WTC11 (cell line): ENCODE results near the gene ATPAF2. TPM values are rescaled to one million over a fixed set of nuclear protein-coding genes. Genes with fewer than 3 reads are reported as not detected.

Experiments used
- ATAC-seq: fragments of 200-7000 bp; cut with Tn5 transposase; 2 replicates; pipeline ENCODE4 v1.10.0; 2021; ENCODE audit warnings: mild to moderate bottlenecking, moderate library complexity
- CTCF ChIA-PET: fragments of 300-600 bp; sonication (Branson Sonifier 250); formaldehyde crosslinking; loops from one replicate; lab custom pipeline; 2021; ENCODE audit warnings: antibody characterized with exemption; lab: Charles Lee
- POLR2A ChIA-PET: fragments of 350-600 bp; sonication (Branson Sonifier 250); formaldehyde crosslinking; loops from one replicate; lab custom pipeline; 2021; ENCODE audit warnings: antibody characterized with exemption; lab: Charles Lee
- DNase-seq: peaks from one replicate; pipeline ENCODE4 v3.0.0; 2021; ENCODE audit warnings: low spot score
- H3K27ac Mint-ChIP-seq: 2 replicates; pipeline ENCODE4 v1.8.0; 2021; ENCODE audit warnings: mixed read lengths
- H3K27me3 Mint-ChIP-seq: 2 replicates; pipeline ENCODE4 v1.8.0; 2021; ENCODE audit warnings: low read depth, mild to moderate bottlenecking, moderate library complexity, mixed read lengths
- H3K36me3 Mint-ChIP-seq: 2 replicates; pipeline ENCODE4 v1.8.0; 2021; ENCODE audit warnings: mixed read lengths
- H3K4me1 Mint-ChIP-seq: 2 replicates; pipeline ENCODE4 v1.8.0; 2022; ENCODE audit warnings: mixed read lengths
- H3K4me3 Mint-ChIP-seq: 2 replicates; pipeline ENCODE4 v1.8.0; 2021; ENCODE audit warnings: mild to moderate bottlenecking, moderate library complexity, mixed read lengths
- H3K9me3 Mint-ChIP-seq: 2 replicates; pipeline ENCODE4 v1.8.0; 2021; ENCODE audit warnings: mixed read lengths
- ELF4 ChIP-seq: sonication (generic); formaldehyde crosslinking; IDR thresholded peaks from 2 replicates; pipeline ENCODE4 v1.8.1; 2022; ENCODE audit warnings: low read depth, mild to moderate bottlenecking, moderate library complexity, missing genetic modification reagents
- ETV6 ChIP-seq: sonication (generic); formaldehyde crosslinking; IDR thresholded peaks from 2 replicates; pipeline ENCODE4 v1.8.1; 2022; ENCODE audit warnings: mild to moderate bottlenecking, missing genetic modification reagents
- FOXK1 ChIP-seq: sonication (generic); formaldehyde crosslinking; IDR thresholded peaks from 2 replicates; pipeline ENCODE4 v1.8.0; 2022; ENCODE audit warnings: mild to moderate bottlenecking, moderate library complexity, missing genetic modification reagents
- FOXP1 ChIP-seq: sonication (generic); formaldehyde crosslinking; IDR thresholded peaks from 2 replicates; pipeline ENCODE4 v1.8.0; 2022; ENCODE audit warnings: missing genetic modification reagents, mild to moderate bottlenecking, moderate library complexity, borderline replicate concordance
- GTF2I ChIP-seq: fragments of 250-450 bp; sonication (Bioruptor Pico); conservative IDR thresholded peaks from 2 replicates; pipeline ENCODE4 v1.4.0; 2021; ENCODE audit warnings: mild to moderate bottlenecking
- IRF2 ChIP-seq: sonication (generic); formaldehyde crosslinking; IDR thresholded peaks from 2 replicates; pipeline ENCODE4 v1.8.0; 2022; ENCODE audit warnings: low read depth, missing genetic modification reagents, borderline replicate concordance
- KAT7 ChIP-seq: sonication (generic); formaldehyde crosslinking; IDR thresholded peaks from 2 replicates; pipeline ENCODE4 v1.8.1; 2023; ENCODE audit warnings: missing genetic modification reagents, mild to moderate bottlenecking, borderline replicate concordance
- NR2C2 ChIP-seq: sonication (generic); formaldehyde crosslinking; IDR thresholded peaks from 2 replicates; pipeline ENCODE4 v1.8.0; 2022; ENCODE audit warnings: mild to moderate bottlenecking, missing genetic modification reagents
- OVOL2 ChIP-seq: fragments of 250-450 bp; sonication (Bioruptor Pico); IDR thresholded peaks from 2 replicates; pipeline ENCODE4 v1.9.0; 2021; ENCODE audit warnings: mild to moderate bottlenecking, borderline replicate concordance
- TEAD4 ChIP-seq: sonication (generic); formaldehyde crosslinking; IDR thresholded peaks from 2 replicates; pipeline ENCODE4 v1.8.0; 2022; ENCODE audit warnings: mild to moderate bottlenecking, missing genetic modification reagents
- ZNF232 ChIP-seq: sonication (generic); formaldehyde crosslinking; IDR thresholded peaks from 2 replicates; pipeline ENCODE4 v1.8.0; 2022; ENCODE audit warnings: mild to moderate bottlenecking, missing genetic modification reagents
- ZNF263 ChIP-seq: sonication (generic); formaldehyde crosslinking; IDR thresholded peaks from 2 replicates; pipeline ENCODE4 v1.8.1; 2022; ENCODE audit warnings: low read depth, mild to moderate bottlenecking, moderate library complexity, missing genetic modification reagents
- total RNA-seq: library from RNA; stranded (reverse); gene quantifications from 3 replicates; pipeline ENCODE4 v1.2.3, GENCODE V29; 2021
- TF ChIP-seq, protein P1 (sequence below): fragments of 200-600 bp; IDR thresholded peaks from 2 replicates; pipeline ENCODE4 v1.8.0; 2022; ENCODE audit warnings: antibody characterized with exemption
- TF ChIP-seq, protein P2 (sequence below): sonication (generic); formaldehyde crosslinking; IDR thresholded peaks from 2 replicates; pipeline ENCODE4 v1.8.0; 2022; ENCODE audit warnings: mild to moderate bottlenecking, missing genetic modification reagents
- TF ChIP-seq, protein P3 (sequence below): sonication (generic); formaldehyde crosslinking; IDR thresholded peaks from 2 replicates; pipeline ENCODE4 v1.8.1; 2023; ENCODE audit warnings: mild to moderate bottlenecking, missing genetic modification reagents, moderate library complexity
- TF ChIP-seq, protein P4 (sequence below): sonication (generic); formaldehyde crosslinking; IDR thresholded peaks from 2 replicates; pipeline ENCODE4 v1.8.1; 2023; ENCODE audit warnings: mild to moderate bottlenecking, missing genetic modification reagents, moderate library complexity
- TF ChIP-seq, protein P5 (sequence below): sonication (generic); formaldehyde crosslinking; IDR thresholded peaks from 2 replicates; pipeline ENCODE4 v1.8.1; 2023; ENCODE audit warnings: mild to moderate bottlenecking, missing genetic modification reagents
- TF ChIP-seq, protein P6 (sequence below): fragments of 250-450 bp; sonication (Bioruptor Pico); IDR thresholded peaks from 2 replicates; pipeline ENCODE4 v2.1.2; 2022; ENCODE audit warnings: mild to moderate bottlenecking, moderate library complexity
- TF ChIP-seq, protein P7 (sequence below): sonication (generic); formaldehyde crosslinking; IDR thresholded peaks from 2 replicates; pipeline ENCODE4 v1.8.1; 2022; ENCODE audit warnings: mild to moderate bottlenecking, missing genetic modification reagents, moderate library complexity, borderline replicate concordance

Gene ATPAF2
- total RNA-seq, 1 experiment from 2014 or later: 33.5 TPM

DNA sequence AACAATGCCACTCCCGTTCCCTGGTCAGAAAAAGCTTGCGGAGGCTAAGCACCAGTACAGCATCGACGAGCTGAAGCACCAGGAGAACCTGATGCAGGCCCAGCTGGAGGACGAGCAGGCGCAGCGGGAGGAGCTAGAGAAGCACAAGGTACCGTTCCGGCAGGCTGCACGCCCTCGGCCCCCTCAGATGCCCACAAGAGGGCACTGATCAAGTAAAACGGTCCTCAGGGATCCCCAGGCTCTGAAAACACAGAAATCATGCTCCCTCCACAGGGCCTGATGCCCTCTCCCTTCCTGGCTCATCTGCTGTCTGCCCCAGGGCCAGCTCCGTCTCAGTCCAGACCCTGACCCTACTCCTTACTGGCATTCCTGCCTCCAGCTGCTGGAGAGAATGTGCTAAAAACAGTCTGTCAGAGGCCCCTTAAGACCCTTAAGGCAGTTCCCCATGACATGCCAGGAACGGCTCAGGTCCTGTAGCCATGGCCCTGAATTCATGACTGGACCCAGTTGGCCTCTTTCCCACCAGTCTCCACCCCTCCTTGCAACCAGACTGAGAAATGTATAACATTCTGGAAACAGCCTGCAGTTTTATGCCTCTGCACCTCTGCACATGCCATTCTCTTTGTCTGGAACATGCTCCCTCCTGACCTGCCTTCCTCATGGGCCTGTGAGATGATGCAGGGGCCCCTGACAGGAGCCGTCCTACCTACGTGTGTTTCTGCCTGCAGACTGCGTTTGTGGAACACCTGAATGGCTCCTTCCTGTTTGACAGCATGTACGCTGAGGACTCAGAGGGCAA, 44.5 kb downstream of the ATPAF2 start:
- peak; percentile 16; the same call in 1 of the 2 replicates for TF ChIP-seq ETV6
- TF ChIP-seq, protein P1, sequence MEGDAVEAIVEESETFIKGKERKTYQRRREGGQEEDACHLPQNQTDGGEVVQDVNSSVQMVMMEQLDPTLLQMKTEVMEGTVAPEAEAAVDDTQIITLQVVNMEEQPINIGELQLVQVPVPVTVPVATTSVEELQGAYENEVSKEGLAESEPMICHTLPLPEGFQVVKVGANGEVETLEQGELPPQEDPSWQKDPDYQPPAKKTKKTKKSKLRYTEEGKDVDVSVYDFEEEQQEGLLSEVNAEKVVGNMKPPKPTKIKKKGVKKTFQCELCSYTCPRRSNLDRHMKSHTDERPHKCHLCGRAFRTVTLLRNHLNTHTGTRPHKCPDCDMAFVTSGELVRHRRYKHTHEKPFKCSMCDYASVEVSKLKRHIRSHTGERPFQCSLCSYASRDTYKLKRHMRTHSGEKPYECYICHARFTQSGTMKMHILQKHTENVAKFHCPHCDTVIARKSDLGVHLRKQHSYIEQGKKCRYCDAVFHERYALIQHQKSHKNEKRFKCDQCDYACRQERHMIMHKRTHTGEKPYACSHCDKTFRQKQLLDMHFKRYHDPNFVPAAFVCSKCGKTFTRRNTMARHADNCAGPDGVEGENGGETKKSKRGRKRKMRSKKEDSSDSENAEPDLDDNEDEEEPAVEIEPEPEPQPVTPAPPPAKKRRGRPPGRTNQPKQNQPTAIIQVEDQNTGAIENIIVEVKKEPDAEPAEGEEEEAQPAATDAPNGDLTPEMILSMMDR: peak; percentile 42; the same call in 1 of the 2 replicates
- TF ChIP-seq TEAD4 (CRISPR knock-in tag): no peak
- TF ChIP-seq, protein P2, sequence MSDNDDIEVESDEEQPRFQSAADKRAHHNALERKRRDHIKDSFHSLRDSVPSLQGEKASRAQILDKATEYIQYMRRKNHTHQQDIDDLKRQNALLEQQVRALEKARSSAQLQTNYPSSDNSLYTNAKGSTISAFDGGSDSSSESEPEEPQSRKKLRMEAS (CRISPR knock-in tag): 0 out of 2 replicates have a peak, but pooled peaks have one; percentile 44
- TF ChIP-seq FOXP1 (CRISPR knock-in tag): no peak
- Mint-ChIP-seq H3K36me3 (no peaks in the 10 kb centered on the region), H3K9me3 (no peaks in the 10 kb centered on the region), H3K27ac (no peak overlapping the region), H3K4me3 (no peak overlapping the region), H3K4me1 (no peaks in the 10 kb centered on the region), H3K27me3 (no peaks in the 10 kb centered on the region)
- DNase-seq (peak; percentile 81), ATAC-seq (peak; percentile 96)
- POLR2A ChIA-PET: interaction anchor here (0.9 kb wide), 1 partner anchor 55 kb away, joined by 5 read pairs; no protein-coding TSS in a partner anchor
- CTCF ChIA-PET: interaction anchor here (0.6 to 3.2 kb wide), 33 partner anchors 9 to 223 kb away, joined by 3 to 50 read pairs (median 5); partner anchors contain the start of genes DRC3 and TOM1L2

DNA sequence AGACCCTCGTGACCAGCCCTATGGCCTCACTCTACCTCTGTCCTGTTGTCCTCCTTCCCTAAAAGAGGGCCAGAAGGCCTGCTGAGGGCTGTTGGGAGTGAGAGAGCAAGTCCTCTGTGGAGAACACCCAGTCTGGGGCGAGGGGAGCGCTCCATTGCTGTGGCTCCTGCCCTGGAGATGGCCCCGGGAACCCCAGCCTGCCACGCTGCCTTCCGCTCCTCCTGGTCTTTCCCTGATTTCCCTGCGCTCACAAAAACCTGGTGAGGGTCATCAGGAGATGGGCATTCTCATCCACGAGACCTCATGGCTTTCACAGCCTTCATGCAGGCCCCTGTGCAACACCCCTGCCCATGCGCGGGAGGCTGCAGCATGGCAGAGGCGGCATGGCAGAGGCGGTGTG, 45.1 kb downstream of the ATPAF2 start:
- POLR2A ChIA-PET: interaction anchor here (0.9 kb wide), 1 partner anchor 56 kb away, joined by 5 read pairs; no protein-coding TSS in a partner anchor
- Mint-ChIP-seq H3K4me3 (no peak overlapping the region), H3K4me1 (no peaks in the 10 kb centered on the region), H3K36me3 (no peaks in the 10 kb centered on the region), H3K9me3 (no peaks in the 10 kb centered on the region), H3K27me3 (no peaks in the 10 kb centered on the region), H3K27ac (no peak overlapping the region)
- CTCF ChIA-PET: interaction anchor here (0.6 to 3.2 kb wide), 29 partner anchors 8 to 209 kb away, joined by 3 to 50 read pairs (median 5); partner anchors contain the start of genes DRC3 and TOM1L2
- TF ChIP-seq NR2C2 (CRISPR knock-in tag) (no peak), ZNF263 (CRISPR knock-in tag) (no peak), ELF4 (no peak), GTF2I (CRISPR knock-in tag) (no peak), IRF2 (CRISPR knock-in tag) (no peak), ZNF232 (CRISPR knock-in tag) (no peak), FOXK1 (no peak), KAT7 (no peak), OVOL2 (CRISPR knock-in tag) (no peak)
- TF ChIP-seq, protein P3, sequence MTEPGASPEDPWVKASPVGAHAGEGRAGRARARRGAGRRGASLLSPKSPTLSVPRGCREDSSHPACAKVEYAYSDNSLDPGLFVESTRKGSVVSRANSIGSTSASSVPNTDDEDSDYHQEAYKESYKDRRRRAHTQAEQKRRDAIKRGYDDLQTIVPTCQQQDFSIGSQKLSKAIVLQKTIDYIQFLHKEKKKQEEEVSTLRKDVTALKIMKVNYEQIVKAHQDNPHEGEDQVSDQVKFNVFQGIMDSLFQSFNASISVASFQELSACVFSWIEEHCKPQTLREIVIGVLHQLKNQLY: no peak
- TF ChIP-seq, protein P4, sequence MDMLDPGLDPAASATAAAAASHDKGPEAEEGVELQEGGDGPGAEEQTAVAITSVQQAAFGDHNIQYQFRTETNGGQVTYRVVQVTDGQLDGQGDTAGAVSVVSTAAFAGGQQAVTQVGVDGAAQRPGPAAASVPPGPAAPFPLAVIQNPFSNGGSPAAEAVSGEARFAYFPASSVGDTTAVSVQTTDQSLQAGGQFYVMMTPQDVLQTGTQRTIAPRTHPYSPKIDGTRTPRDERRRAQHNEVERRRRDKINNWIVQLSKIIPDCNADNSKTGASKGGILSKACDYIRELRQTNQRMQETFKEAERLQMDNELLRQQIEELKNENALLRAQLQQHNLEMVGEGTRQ (CRISPR knock-in tag): no peak
- TF ChIP-seq, protein P5, sequence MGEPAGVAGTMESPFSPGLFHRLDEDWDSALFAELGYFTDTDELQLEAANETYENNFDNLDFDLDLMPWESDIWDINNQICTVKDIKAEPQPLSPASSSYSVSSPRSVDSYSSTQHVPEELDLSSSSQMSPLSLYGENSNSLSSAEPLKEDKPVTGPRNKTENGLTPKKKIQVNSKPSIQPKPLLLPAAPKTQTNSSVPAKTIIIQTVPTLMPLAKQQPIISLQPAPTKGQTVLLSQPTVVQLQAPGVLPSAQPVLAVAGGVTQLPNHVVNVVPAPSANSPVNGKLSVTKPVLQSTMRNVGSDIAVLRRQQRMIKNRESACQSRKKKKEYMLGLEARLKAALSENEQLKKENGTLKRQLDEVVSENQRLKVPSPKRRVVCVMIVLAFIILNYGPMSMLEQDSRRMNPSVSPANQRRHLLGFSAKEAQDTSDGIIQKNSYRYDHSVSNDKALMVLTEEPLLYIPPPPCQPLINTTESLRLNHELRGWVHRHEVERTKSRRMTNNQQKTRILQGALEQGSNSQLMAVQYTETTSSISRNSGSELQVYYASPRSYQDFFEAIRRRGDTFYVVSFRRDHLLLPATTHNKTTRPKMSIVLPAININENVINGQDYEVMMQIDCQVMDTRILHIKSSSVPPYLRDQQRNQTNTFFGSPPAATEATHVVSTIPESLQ (CRISPR knock-in tag): no peak
- TF ChIP-seq, protein P6, sequence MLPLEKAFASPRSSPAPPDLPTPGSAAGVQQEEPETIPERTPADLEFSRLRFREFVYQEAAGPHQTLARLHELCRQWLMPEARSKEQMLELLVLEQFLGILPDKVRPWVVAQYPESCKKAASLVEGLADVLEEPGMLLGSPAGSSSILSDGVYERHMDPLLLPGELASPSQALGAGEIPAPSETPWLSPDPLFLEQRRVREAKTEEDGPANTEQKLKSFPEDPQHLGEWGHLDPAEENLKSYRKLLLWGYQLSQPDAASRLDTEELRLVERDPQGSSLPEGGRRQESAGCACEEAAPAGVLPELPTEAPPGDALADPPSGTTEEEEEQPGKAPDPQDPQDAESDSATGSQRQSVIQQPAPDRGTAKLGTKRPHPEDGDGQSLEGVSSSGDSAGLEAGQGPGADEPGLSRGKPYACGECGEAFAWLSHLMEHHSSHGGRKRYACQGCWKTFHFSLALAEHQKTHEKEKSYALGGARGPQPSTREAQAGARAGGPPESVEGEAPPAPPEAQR (CRISPR knock-in tag): no peak
- TF ChIP-seq, protein P7, sequence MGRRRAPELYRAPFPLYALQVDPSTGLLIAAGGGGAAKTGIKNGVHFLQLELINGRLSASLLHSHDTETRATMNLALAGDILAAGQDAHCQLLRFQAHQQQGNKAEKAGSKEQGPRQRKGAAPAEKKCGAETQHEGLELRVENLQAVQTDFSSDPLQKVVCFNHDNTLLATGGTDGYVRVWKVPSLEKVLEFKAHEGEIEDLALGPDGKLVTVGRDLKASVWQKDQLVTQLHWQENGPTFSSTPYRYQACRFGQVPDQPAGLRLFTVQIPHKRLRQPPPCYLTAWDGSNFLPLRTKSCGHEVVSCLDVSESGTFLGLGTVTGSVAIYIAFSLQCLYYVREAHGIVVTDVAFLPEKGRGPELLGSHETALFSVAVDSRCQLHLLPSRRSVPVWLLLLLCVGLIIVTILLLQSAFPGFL (CRISPR knock-in tag): no peak
- DNase-seq (no peak), ATAC-seq (no peak)
